RWPE2 (cell line): ENCODE measurements around the gene BCL2.

Experiments used
- ATAC-seq: fragments of 200-7000 bp; cut with Tn5 transposase; 3 replicates; pipeline ENCODE4 v1.9.1; 2021; ENCODE audit warnings: low read depth
- DNase-seq: peaks from one replicate; pipeline ENCODE4 v3.0.0-alpha.2; 2020; ENCODE audit warnings: low spot score
- H3K27ac ChIP-seq: fragments of 450-650 bp; 2 replicates; pipeline ENCODE4 v1.5.1; 2017; ENCODE audit warnings: mild to moderate bottlenecking; ENCODE audit not compliant: poor library complexity, severe bottlenecking
- H3K27me3 ChIP-seq: fragments of 250-450 bp; sonication (Bioruptor Pico); 2 replicates; pipeline ENCODE4 v1.5.1; 2021; ENCODE audit warnings: mild to moderate bottlenecking, moderate library complexity; ENCODE audit not compliant: insufficient read depth, poor library complexity, severe bottlenecking
- H3K36me3 ChIP-seq: fragments of 250-450 bp; sonication (Bioruptor Pico); 2 replicates; pipeline ENCODE4 v1.5.1; 2020; ENCODE audit warnings: low read depth, mild to moderate bottlenecking, moderate library complexity
- H3K4me1 ChIP-seq: fragments of 250-450 bp; sonication (Bioruptor Pico); 2 replicates; pipeline ENCODE4 v1.5.1; 2021; ENCODE audit warnings: mild to moderate bottlenecking, moderate library complexity; ENCODE audit not compliant: insufficient read depth, poor library complexity, severe bottlenecking
- H3K4me3 ChIP-seq: fragments of 250-450 bp; sonication (Bioruptor Pico); 2 replicates; pipeline ENCODE4 v1.5.1; 2021; ENCODE audit warnings: mild to moderate bottlenecking, moderate library complexity; ENCODE audit not compliant: severe bottlenecking
- H3K9me3 ChIP-seq: fragments of 250-450 bp; sonication (Bioruptor Pico); 2 replicates; pipeline ENCODE4 v1.5.1; 2021; ENCODE audit warnings: mild to moderate bottlenecking, moderate library complexity; ENCODE audit not compliant: severe bottlenecking
- TF ChIP-seq, protein P1 (sequence below): fragments of 450-650 bp; IDR thresholded peaks from one replicate; pipeline ENCODE4 v1.5.1; 2017; ENCODE audit warnings: mild to moderate bottlenecking, moderate library complexity; ENCODE audit not compliant: poor library complexity, severe bottlenecking

BCL2 gene

DNA sequence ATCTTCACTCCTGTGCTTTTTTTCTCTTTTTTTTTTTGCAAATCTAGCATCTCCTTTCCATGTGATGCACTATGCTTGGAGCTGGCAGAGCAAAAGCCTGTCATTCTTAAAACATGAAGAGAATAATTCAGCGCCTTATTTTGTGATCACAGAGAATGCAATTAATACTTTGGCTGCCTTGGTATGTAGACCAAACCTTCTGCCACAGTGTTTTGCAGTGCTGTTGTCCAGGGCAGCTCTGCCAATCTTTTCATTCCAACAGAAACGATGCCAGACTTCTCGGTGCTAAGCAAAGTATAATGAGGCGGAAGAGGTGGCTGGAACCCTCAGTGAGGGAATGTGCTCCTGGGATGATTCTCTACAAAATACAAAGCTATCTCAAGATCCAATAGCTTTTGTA, 25.6 kb downstream of the BCL2 start:
- Histone ChIP-seq H3K4me3 (no peak overlapping the region), H3K36me3 (no peaks in the 10 kb centered on the region), H3K27ac (no peak overlapping the region), H3K4me1 (no peaks in the 10 kb centered on the region), H3K9me3 (no peaks in the 10 kb centered on the region), H3K27me3 (no peaks in the 10 kb centered on the region)
- ATAC-seq, result no peak
- DNase-seq, result no peak
- TF ChIP-seq, protein P1, sequence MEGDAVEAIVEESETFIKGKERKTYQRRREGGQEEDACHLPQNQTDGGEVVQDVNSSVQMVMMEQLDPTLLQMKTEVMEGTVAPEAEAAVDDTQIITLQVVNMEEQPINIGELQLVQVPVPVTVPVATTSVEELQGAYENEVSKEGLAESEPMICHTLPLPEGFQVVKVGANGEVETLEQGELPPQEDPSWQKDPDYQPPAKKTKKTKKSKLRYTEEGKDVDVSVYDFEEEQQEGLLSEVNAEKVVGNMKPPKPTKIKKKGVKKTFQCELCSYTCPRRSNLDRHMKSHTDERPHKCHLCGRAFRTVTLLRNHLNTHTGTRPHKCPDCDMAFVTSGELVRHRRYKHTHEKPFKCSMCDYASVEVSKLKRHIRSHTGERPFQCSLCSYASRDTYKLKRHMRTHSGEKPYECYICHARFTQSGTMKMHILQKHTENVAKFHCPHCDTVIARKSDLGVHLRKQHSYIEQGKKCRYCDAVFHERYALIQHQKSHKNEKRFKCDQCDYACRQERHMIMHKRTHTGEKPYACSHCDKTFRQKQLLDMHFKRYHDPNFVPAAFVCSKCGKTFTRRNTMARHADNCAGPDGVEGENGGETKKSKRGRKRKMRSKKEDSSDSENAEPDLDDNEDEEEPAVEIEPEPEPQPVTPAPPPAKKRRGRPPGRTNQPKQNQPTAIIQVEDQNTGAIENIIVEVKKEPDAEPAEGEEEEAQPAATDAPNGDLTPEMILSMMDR, result no peak

DNA sequence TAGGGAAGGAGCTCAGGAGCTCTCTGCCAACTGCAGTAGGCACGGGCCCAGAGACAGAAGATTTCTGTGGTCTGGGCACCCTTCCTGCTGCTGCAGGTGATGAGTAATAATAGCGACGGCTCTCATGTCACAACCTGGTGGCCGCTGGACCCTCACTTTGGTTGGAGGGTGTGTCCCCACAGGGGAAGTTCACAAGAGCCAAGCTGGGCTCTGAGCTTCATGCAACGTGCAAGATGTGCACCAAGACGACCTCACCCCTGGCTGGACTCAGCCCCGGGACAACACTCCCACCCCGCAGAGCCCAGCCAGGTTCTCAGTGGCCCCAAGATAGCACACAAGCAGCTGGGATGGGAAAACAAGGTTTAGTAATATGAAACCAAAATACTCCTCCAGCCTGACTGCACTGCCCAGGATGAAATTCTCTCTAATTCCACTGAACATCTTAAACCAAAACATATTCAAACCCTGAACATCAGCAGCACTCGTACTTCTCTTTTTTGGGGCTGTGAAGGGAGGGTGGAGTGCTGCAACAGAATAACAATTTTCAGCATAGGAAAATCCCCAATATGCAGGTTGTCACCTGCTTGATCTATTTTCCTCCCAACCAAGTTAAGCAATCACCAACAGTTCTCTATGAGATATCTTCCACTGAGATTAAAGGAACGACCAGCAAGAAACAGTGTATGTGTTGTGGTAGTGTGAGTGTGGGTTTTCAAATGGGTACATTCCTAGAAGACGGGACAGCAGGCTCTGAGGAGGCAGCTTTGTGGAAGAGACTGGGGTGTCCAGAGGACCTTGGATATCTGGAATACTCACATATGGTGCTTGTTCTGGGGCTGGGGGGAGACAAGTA, 26.5 kb downstream of the BCL2 start:
- H3K4me3 ChIP-seq, result no peak overlapping the region

DNA sequence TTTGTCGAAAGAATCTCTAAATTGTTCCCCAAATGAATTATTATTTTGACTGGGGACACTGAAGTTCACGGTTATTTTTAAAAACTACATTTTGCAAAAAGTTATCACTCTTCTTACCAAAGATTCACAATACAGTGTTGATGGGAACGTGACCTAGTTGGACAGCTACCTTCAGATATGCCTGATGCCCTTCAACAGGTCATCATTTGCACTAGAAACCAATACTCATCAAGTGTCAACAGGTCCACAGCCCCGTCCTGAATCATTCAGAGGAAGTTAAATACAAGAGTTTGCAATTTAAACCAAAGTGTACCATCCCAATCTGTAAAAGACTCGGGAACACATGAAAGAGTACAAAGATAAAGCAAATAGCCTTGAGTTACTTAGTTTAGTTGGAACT, 28.3 kb downstream of the BCL2 start:
- Histone ChIP-seq H3K36me3 (no peaks in the 10 kb centered on the region), H3K9me3 (no peaks in the 10 kb centered on the region), H3K4me1 (no peaks in the 10 kb centered on the region), H3K27ac (no peak overlapping the region), H3K27me3 (no peaks in the 10 kb centered on the region), H3K4me3 (no peak overlapping the region)
- TF ChIP-seq, protein P1, result no peak
- DNase-seq (no peak), ATAC-seq (no peak)

More for the DNA sequence above, 26.5 kb downstream of the BCL2 start:
- Histone ChIP-seq H3K27ac (no peak overlapping the region), H3K36me3 (no peaks in the 10 kb centered on the region), H3K9me3 (no peaks in the 10 kb centered on the region), H3K27me3 (no peaks in the 10 kb centered on the region), H3K4me1 (no peaks in the 10 kb centered on the region)
- DNase-seq (no peak), ATAC-seq (no peak)
- TF ChIP-seq, protein P1, result no peak

DNA sequence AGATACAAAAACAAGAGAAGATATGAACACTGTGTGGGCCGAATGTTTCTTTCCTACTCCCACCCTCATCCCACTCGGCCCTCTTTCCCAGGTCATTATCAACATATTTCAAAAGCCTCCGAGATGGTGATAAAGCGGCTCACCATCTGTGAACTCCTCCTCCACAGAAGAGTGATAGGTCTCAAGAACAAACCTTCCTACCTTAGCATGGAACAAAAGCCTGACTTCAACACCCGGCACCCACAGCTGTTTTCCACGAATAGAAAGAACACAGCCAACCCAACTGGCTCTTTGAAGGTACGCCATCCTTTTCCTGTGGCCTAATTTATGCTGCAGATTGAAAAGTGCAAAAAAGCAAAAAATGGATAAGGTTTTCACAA, 28.8 kb downstream of the BCL2 start:
- no peaks in the 10 kb centered on the region for H3K36me3 ChIP-seq
- H3K9me3 ChIP-seq, result no peaks in the 10 kb centered on the region
- H3K27me3 ChIP-seq, result no peaks in the 10 kb centered on the region
- H3K4me1 ChIP-seq, result no peaks in the 10 kb centered on the region
- TF ChIP-seq, protein P1, result no peak
- H3K4me3 ChIP-seq, result no peak overlapping the region
- ATAC-seq (no peak), DNase-seq (no peak)
- H3K27ac ChIP-seq, result no peak overlapping the region

DNA sequence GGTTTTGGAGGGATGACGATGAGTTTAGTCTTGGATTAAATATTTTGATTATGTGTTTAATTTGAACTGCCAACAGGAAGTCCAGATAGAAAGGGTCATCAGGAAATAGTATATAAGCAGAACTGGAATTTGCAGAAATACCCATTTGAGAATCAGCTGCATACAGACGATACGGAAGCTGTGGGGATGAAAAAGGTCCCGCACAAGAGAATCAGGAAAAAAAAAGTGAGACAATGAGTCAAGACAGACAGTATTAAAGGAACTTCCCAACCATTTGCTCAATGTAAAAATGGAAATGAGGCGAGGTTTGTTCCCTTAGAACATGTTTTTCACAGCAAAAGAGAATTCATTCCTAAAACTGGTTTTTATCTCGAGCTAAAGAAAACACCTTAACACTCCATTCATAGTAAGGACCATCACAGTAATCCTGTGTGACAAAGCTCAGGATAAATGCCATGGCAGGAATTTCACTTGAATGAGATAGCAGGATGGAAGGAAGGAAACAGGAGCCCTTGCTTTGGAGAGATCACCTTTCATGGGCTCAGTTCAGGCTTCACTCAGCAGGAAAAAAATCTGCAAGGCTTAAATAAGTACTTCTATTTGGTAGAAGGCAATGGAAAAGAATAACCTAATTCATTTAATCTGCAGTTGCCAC, 29.3 kb downstream of the BCL2 start:
- DNase-seq (no peak), ATAC-seq (no peak)
- no peaks in the 10 kb centered on the region for H3K27me3 ChIP-seq
- H3K36me3 ChIP-seq, result no peaks in the 10 kb centered on the region
- no peak overlapping the region for H3K4me3 ChIP-seq
- TF ChIP-seq, protein P1, result no peak
- no peaks in the 10 kb centered on the region for H3K4me1 ChIP-seq
- H3K9me3 ChIP-seq, result no peaks in the 10 kb centered on the region
- H3K27ac ChIP-seq, result no peak overlapping the region
